CD4-positive, alpha-beta T cell treated with Interleukin-17A for 4 hours (primary cell): Measurements from ENCODE around the gene C18orf32.
A peak's percentile ranks its signal among the peaks of the same experiment; 100 is the strongest.
"Not testable (repeated sequence)": the region's sequence is repeated elsewhere in the genome, so short reads cannot be mapped to it uniquely, and the experiment has no call there.

ENCODE experiments used
- DNase-seq: peaks from one replicate; pipeline ENCODE4 v3.0.0-alpha.2; 2020; ENCODE audit warnings: mixed read lengths

The C18orf32 gene

DNA sequence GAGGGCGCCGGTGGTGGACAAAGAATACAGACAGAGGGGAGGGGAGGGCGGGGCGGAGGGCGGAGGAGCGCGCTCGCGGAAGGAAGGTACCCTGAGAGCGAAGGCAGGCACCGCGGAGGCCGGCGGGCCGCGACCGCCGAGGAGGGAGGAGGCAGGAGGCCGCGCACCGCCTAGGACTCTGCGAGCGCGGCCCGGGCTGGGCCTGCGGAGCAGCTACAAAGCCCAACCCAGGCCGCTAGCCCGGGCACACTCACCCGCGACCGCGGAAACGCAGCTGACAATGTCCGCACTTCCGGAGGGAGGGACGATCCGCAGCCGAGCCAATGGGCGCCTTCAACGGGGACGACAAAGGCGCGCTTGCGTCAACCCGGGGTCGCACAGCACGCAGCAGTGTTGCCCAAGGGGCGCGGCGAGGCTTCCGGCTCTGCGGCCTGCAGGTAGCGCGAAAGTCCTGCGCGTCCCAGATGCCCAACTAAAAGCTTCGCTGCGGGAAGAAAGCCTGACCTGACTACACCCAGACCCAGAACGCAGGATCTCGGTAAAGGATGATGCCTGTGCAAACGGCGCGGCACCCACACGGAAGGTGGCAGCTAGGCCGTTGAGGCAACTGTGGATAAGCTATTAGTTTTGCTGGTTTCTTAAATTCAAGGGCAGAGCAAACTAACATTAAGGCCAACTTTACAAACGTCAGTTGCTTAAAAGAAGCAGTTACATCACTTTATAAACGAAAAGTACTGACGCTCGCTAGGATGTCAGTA is at the start of gene C18orf32:
Gene C18orf32, minus strand, starts transcription at position 282 of the 758 bp plus-strand sequence. CDS start 3,486 bp downstream, outside the sequence.
- DNase-seq = peak; percentile 94

DNA sequence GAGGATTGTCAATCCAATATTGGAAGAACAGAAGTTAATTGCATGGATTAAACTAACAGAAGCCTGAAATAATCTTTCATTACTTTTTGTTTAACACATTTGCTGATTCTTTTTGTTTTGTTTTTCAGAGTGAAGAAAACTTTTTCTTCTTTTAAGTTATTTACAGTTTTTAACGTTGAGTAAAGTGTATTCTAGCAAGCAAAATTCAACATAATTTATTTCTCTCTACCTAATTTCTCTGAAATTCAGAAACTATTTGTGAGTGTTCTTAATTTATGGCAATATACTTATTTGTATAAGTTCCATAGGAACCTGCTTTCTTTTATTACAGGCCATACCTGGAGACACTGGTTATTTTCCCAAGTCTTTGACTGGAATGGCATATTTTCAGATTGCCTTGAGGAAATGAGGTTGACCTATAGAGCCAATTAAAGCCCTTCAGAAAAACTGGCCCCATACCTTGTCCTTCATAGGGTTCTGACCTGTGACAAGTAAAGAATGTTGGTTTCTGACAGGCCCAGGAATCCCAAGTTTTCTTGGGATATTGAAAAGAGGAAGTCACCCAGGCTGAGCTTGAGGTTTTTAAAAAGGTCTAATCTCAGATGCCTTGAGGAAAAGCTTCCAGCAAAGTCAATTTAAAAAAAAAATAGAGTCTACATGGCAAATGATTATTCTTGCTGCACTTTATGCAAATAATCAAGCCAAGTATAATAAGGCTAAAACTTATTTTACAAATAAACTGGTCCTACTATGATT is 48.0 kb upstream of the C18orf32 start:
- DNase-seq = no peak

DNA sequence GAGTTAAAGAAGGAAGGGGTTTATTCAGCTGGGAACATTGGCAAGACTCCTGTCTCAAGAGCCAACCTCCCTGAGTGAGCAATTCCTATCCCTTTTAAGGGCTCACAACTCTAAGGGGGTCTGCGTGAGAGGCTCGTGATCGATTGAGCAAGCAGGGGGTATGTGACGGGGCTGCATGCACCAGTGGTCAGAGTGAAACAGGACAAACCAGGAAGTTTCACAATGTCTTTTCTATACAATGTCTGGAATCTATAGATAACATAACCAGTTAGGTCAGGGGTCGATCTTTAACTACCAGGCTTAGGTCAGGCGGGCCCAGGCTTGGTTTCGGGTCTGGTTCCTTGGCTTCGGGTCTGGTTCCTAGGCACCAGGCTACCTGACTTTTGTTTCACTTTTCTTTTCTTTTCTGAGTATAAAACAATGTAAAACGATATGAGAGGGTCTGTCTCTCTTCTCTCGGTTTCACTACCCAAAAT is 44.7 kb upstream of the C18orf32 start:
- no peak for DNase-seq

DNA sequence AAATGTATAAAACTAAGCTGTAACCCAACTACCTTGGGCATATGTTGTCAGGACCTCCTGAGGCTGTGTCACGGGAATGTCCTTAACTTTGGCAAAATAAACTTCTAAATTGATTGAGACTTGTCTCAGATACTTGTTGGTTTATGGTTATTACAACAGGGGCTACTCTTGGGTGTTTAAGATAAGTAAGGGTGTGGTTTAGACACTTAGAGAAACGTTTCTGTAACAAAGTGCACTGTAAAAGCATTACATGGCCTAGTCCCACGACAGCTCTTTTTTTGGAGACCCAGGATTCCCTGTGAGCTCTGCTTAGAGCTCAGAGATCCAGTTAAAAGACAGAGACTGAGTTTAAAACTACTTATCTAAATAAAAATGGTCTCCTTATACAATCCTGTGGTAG is 42.6 kb upstream of the C18orf32 start:
- no peak for DNase-seq

DNA sequence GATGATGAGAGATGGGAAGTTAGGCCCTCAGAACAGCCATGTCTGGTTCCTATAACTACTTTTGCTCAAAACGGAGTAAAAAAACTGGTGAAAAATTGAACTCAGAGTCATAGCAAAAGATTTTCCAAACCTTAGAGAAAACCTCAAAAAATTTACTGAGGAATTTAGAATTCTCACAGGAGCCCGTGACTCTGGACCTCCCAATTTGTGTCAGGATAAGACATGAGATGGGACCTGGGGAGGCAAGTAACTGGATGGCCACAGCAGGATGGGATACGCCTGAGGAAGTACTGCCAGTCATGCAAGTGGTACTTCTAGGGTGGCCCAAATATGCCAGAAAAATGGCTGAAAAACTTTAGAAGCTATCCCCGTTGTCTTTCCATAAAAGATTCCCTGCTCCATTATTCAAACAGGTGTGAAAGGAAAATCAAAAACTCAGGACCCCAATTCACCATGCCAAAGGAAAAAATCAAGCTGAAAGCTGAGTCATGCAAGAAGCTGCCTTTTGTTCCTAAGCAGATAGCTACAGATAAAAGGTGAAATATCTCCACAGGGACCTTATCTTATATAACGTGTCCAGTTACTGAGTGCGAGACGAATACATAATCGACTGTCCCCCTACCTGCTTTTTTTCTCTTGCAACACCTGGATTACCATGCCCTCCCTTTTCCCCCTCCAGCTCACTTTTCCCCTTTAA is 40.7 kb upstream of the C18orf32 start:
- DNase-seq = no peak

DNA sequence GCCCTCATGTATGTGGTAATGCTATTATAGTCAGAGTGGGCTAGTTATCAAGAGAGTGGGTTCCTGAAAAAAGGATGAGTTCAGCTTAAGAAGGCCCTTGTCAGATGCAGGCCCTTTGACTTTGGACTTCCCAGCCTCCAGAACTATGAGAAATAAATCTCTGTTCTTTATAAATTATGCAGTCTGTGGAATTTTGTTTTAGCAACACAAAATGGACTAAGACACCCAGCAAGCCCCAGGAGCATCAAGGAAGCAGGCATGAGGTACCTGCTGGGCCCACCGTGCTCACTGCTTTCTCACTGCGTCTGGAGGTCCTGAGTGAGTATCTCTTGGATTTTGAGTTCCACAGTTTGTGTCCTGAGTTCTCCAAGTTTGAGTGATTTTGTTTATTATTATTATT is 38.9 kb upstream of the C18orf32 start:
- no peak for DNase-seq

DNA sequence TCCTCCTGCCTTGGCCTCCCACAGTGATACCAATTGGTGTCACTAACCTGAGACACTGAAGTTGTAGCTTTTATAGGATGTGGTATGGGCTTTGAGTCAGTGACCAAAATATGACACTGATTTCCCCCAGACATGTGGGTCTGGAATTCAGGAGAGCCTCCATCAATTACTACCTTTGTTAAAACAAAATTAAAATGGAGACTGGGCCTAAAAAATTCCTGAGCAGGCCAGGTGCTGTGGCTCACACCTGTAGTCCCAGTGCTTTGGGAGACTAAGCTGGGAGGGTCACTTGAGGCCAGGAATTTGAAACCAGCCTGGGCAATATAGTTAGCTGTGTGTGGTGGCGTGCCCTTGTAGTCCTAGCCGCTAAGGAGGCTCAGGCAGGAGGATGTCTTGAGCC is 37.9 kb upstream of the C18orf32 start:
- DNase-seq = no peak

DNA sequence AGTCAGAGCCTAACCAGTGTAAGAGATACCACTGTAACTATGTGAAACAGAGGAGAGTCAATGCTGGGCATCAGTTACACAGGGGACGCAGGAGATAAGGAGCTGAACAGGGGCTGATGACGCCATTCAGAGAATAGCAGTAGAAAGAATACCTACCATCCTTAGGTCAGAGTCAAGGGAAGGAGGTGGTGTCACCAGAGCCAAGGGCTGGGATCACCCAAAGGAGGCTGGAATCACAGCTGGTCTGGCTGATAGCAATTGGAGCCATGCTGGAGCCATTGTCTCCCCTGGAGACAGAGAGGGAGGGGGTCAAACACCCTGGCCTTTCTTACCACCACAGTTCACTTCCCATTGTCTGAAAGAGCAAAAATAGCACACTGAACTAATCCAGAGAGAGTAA is 37.3 kb upstream of the C18orf32 start:
- no peak for DNase-seq

DNA sequence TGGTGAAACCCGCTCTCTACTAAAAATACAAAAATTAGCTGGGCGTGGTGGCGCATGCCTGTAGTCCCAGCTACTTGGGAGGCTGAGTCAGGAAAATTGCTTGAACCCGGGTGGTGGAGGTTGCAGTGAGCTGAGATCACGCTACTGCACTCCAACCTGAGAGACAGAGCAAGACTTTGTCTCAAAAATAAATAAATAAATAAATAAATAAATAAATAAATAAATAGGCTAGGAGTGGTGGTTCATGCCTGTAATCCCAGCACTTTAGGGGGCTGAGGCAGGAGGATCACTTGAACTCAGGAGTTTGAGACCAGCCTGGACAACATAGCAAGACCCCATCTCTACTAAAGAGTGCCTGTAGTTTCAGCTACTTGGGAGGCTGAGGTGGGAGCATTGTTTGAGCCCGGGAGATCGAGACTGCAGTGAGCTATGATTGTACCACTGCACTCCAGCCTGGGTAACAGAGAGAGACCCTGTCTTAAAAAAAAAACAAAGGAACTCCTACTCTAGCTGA is 36.6 kb upstream of the C18orf32 start:
- not testable (repeated sequence) for DNase-seq

DNA sequence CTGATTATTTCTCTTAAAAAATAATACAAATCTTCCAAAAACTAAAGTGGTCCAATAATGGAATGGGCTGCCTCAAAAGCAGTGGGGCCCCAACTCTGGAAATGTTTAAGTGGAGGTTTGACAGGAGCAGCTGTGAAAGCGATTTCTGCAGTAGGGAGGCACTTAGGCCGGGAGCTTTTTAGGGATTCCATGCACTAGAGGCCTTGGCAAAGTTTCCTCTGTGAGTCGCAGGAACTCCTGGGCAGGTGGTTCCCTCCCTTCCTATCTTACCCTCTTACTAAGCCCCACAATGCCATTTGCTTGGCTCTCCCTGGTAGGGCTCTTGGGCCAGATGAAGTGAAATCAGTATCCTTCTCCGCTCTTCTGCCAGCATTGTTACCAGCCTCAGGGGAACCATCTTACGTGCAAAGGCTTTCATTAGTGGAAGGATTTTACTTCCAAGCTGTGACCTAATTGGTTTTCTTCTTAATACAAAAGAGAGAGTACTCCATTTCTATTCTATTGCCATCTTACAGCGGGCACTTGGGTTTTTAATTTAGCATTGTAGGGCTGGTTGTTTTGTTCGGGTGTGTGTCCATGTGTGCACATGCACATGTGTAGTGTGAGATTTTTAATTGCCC is 34.3 kb upstream of the C18orf32 start:
- DNase-seq = no peak

DNA sequence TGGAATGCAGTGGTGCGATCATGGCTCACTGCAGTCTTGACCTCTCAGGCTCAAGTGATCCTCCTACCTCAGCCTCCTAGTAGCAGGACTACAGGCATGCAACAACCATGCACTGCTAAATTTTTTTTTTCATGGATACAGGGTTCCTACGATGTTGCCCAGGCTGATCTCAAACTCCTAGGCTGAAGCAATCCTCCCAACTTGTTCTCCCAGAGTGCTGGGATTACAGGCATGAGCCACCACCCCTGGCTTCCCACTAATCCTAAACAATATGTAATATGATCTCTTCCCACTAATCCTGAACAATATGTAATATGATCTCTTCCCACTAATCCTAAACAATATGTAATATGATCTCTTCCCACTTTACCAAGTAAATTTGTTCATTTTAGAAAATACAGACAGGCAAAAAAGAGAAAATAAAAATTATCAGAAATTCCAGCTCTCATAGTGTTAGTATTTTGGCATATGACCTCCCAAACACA is 33.7 kb upstream of the C18orf32 start:
- no peak for DNase-seq

DNA sequence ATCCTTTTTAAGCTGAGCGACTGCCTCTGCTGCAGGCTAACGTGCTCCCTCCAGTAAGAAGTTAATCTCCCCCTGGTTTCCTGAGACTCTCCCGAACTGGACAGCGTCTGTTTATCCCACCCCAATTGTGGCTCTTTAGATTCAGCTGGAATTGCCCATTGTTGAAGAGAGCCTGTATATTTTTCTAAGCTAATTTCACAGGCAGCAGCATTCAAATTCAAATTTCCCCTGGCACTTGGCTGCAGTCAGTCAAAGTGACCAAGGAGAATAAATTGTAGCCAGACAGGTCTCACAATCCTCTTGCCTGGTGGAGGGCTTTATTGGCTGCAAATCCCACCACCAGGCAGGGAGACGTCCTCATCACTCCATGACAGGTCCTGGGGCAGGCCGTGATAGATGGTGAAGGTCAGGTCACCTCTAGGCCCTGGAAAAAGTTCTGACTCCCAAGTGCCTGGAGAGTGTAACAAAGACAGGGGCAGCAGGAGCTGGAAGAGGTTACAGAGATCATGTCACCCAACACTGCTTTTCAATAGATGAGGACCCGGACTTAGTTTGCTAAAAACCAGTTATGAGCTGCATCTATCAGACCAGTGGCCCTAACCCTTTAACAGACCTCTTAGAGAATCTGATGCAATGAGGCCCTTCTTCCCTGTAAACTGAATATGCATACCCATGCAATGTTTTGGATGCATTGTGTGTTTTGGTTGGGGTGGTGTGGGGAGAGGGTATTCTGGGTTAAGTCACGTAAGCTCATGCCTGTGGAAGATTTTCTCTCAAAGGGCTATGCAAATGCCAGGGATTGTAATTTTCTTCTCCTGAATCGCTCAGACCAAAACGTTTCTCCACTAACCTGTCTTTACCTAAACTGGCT is 32.3 kb upstream of the C18orf32 start:
- DNase-seq = no peak

DNA sequence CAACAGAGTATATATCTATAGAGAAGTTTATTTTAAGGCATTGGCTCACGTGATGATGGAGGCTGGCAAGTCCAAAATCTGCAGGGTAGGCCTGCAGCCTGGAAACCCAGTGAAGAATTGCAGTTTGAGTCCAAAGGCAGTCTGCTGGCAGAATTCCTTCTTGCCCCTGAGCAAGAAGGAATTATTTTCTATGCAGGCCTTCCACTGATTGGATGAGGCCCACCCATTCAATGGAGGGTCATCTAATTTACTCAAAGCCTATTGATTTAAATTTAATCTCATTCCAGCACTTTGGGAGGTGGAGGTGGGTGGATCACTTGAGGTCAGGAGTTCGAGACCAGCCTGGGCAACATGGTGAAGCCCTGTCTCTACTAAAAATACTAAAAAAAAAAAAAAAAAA is 30.4 kb upstream of the C18orf32 start:
- DNase-seq = no peak

DNA sequence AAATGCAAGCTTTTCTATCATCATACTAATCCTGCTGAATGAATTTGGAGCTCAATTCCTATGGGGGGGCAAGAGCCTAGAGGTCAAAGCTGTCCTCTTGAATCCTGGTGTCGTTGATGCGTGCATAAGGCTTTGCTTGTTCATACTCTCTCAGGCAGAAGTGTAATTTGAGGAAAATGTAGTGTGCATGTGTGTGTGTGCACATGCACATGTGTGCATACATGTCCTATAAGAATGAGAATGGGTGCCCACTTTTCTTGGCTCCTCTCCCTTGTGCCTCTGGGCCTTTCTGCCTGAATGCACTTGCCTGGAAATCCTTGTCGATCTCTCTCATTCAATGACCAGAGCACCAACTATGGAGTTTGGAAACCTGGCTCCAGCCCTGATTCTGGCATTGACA is 28.5 kb upstream of the C18orf32 start:
- DNase-seq = no peak

DNA sequence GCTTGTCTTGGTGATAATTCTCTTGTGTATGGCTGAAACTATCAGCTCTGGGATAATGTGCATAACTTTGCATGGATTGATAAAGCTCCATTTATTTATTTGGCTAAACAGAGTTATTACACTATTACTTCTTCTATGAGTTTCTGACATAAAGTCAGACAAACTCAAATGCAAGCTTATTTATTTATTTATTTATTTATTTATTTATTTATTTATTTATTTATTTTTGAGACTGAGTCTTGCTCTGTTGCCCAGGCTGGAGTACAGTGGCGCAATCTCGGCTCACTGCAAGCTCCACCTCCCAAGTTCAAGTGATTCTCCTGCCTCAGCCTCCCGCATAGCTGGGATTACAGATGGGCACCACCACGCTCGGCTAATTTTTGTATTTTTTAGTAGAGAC is 28.0 kb upstream of the C18orf32 start:
- DNase-seq = not testable (repeated sequence)

DNA sequence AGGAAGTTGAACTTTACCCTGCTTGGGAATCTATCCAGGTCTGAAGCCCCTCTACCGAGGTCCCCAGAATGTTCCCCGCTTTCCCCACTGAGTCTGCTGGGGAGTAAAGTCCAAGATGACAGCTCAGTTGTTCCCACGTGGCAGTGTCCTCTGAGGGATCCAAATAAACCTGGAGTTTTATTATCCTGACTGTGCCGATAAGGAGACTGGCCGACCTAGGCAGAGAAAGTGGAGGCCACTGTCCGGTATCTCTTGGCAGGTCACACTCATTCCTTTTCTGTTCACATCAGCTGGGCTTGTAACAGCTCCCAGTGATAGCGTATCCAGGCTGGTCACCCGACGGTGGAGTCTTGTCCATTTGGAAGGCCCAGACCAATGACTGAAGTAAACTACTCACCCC is 27.5 kb upstream of the C18orf32 start:
- no peak for DNase-seq

DNA sequence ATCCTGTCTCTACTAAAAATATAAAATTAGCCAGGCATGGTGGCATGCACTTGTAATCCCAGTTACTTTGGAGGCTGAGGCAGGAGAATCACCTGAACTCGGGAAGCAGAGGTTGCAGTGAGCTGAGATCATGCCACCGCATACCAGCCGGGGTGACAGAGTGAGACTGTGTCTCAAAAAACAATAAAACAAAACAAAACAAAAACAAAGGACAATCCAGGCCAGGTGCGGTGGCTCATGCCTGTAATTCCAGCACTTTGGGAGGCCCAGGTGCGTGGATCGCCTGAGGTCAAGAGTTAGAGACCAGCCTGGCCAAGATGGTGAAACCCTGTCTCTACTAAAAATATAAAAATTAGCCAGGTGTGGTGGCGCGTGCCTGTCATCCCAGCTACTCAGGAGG is 25.8 kb upstream of the C18orf32 start:
- DNase-seq = not testable (repeated sequence)

DNA sequence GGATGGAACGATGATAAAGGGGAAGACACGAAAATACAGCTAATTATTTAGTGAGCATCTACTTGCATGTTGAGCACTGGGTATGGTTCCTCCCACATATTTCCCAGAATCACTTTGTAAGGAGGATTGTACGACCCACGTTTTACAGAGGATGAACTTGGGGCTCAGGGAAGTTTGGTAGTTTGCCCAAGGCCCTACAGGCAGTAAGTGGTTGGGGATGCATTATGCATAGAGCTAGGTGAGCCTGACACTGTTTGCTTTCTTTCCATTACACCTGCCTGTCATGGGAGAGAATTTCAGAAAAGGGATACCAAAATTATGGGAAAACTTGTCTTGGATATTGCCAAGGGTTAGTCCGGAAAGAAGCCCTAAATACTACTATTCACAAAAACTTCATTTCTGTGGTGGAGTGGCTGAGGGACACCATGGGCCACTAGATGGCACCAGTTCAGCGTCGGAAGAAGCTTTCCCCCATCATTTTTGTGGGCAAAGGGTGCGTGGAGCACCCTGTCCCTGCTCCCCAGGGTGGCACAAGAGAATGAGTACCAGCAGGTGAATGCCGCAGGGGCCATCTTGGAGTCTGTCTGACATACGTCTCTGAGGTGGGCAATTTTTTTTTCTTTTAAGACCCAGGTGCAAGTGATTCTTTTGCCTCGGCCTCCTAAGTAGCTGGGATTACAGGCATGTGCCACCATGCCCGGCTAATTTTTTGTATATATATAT is 23.5 kb upstream of the C18orf32 start:
- DNase-seq = peak; percentile 69

DNA sequence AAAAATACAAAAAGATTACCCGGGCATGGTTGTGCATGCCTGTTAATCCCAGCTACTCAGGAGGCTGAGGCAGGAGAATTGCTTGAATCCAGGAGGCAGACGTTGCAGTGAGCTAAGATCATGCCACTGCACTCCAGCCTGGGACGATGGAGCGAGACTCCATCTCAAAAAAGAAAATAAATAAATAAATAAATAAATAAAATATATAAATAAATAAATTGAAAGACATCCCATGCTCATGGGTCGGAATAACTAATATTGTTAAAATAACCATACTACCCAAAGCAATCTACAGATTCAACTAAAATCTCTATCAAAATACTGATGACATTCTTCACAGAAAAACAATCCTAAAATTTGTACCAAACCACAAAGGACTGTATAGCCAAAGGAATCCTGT is 19.4 kb upstream of the C18orf32 start:
- DNase-seq = not testable (repeated sequence)

DNA sequence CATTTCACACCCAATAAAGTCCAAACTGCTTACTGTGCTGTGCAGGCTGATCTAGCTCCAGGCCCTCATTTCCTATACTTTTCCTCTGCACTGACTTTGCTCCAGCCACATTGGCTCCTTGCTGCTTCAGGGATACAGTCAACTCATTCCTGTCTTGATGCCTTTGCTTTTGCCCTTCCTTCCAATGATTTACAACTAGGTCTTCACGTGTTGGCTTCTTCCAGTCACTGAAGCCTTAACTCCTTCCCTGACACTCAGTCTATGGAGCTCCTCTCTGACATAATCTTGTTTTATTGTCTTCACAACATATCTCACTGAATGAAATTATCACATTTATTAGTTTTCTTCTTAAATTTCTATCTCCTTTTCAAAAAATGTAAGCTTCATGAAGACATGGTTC is 16.9 kb upstream of the C18orf32 start:
- no peak for DNase-seq
